Thyroid gland (tissue), 4 donors: ENCODE measurements around the gene RTN4R. TPM values are rescaled to one million over a fixed set of nuclear protein-coding genes. Genes with fewer than 3 reads are reported as not detected.

Source experiments
- DNase-seq, 2 donors: peaks; one replicate each; pipeline ENCODE4 v3.0.0-alpha.2; 2019
- H3K27ac ChIP-seq, 3 donors: fragments of 200-600 bp; sonication (generic); 1 replicate in 2 of 3; 2 replicates in 1 of 3; pipeline ENCODE4 v1.5.1; 2016 to 2019; ENCODE audit warnings: mild to moderate bottlenecking in 1 of 3, moderate library complexity in 1 of 3
- H3K27me3 ChIP-seq: fragments of 200-600 bp; sonication (generic); one replicate; pipeline ENCODE4 v1.5.1; 2019
- H3K36me3 ChIP-seq, 2 donors: fragments of 200-600 bp; sonication (generic); one replicate each; pipeline ENCODE4 v1.5.1; 2016 to 2019
- H3K4me1 ChIP-seq, 2 donors: fragments of 200-600 bp; sonication (generic); one replicate each; pipeline ENCODE4 v1.5.1; 2017 to 2019
- H3K4me3 ChIP-seq, 3 donors: fragments of 200-600 bp; sonication (generic); replicated peaks in 1 of 3; 1 replicate in 2 of 3; 2 replicates in 1 of 3; pipeline ENCODE4 v1.5.1; 2016; ENCODE audit warnings: mild to moderate bottlenecking in 1 of 3
- H3K9me3 ChIP-seq: fragments of 200-600 bp; sonication (generic); one replicate; pipeline ENCODE4 v1.5.1; 2017
- POLR2A ChIP-seq, 2 donors: fragments of 450-650 bp; IDR thresholded peaks; one replicate each; pipeline ENCODE4 v1.6.1; 2017; ENCODE audit warnings: antibody characterized with exemption in 2 of 2, mild to moderate bottlenecking in 2 of 2, moderate library complexity in 1 of 2
- WGBS, 2 donors: methylation state at CpG; one replicate each; pipeline ENCODE4 v1.1.5; 2017; 5-methylcytosine and 5-hydroxymethylcytosine counted together
- intact Hi-C: fragments of 100-400 bp; cut with DNase I; formaldehyde crosslinking; loops from one replicate; pipeline ENCODE4 v1.15.1; 2023
- microRNA counts, 2 donors: library from miRNA; unstranded; fragments of <30 nt; microRNA quantifications; one replicate each; lab custom pipeline; 2016 to 2017
- microRNA-seq: library from miRNA; unstranded; fragments of <30 nt; microRNA quantifications from one replicate; pipeline ENCODE4, GENCODE V29; 2016
- small RNA-seq: library from RNA; depleted of rRNA; stranded (forward); fragments of <200 nt; gene quantifications from one replicate; pipeline ENCODE3, GENCODE V24; 2016
- total RNA-seq, 4 donors: library from RNA; depleted of rRNA; stranded (reverse); fragments of >200 nt; gene quantifications; one replicate each; pipeline ENCODE4 v1.2.3, GENCODE V29; 2016
- TF ChIP-seq, protein P1 (sequence below), 6 experiments: fragments of 200-600 bp in 3 of 6; fragments of 450-650 bp in 3 of 6; sonication (generic) in 3 of 6; IDR thresholded peaks; one replicate each; pipeline ENCODE4 v1.5.1; 2016 to 2019; ENCODE audit warnings: antibody characterized with exemption in 6 of 6, mild to moderate bottlenecking in 2 of 6, inconsistent platforms in 1 of 6, moderate library complexity in 1 of 6

The RTN4R gene
- total RNA-seq, 4 donors from 2014 or later: 4.0 to 8.6 (median 5.9) TPM

DNA sequence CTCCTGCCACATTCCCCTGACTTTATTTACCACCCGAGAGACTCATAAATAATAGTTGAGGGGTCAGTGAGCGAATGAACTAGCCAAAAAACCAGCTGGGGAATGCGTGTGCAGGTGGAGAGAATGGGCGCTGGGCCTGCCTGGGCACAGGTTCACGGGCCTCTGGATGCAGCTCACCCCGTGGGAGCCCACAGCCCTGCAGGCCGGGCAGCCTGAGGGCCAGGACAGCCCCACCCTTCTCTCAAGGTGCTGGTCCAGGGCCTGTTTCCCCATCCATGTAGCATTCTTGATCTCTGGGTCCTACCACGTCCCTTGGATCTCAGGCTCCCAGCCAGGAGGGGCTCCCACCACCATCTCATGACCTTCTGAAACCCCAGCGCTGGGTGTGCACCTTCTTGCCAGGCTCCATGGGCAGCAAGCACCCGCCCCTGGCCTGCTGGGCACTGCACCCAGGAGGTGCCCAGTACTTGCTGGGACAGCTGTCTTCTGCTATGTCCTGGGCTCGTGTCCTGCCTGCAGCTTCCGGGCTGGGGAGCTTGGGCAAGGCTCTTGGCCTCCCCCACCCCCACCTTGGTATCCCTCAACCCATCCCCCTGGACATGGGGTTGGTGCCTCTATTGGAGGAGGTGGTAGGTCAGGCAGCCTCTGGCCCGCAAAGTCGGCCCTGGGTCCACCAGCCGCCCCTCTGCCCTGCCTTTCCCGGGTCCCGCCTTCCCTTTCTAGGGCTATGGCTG is 74.2 kb downstream of the RTN4R start:
- 91 to 94% methylated on average over 10 to 15 of the region's 17 CpGs for WGBS, 2 donors
- DNase-seq: no peak
- no peaks in the 10 kb centered on the region for H3K9me3 ChIP-seq
- no peak overlapping the region for H3K27ac ChIP-seq
- no peak for TF ChIP-seq POLR2A (IDR thresholded peaks at IDR 0.05)
- TF ChIP-seq, protein P1, sequence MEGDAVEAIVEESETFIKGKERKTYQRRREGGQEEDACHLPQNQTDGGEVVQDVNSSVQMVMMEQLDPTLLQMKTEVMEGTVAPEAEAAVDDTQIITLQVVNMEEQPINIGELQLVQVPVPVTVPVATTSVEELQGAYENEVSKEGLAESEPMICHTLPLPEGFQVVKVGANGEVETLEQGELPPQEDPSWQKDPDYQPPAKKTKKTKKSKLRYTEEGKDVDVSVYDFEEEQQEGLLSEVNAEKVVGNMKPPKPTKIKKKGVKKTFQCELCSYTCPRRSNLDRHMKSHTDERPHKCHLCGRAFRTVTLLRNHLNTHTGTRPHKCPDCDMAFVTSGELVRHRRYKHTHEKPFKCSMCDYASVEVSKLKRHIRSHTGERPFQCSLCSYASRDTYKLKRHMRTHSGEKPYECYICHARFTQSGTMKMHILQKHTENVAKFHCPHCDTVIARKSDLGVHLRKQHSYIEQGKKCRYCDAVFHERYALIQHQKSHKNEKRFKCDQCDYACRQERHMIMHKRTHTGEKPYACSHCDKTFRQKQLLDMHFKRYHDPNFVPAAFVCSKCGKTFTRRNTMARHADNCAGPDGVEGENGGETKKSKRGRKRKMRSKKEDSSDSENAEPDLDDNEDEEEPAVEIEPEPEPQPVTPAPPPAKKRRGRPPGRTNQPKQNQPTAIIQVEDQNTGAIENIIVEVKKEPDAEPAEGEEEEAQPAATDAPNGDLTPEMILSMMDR (IDR thresholded peaks at IDR 0.05): no peak
- no peaks in the 10 kb centered on the region for H3K36me3 ChIP-seq
- H3K4me3 ChIP-seq: no peak overlapping the region
- no peaks in the 10 kb centered on the region for H3K4me1 ChIP-seq
- H3K27me3 ChIP-seq: no peaks in the 10 kb centered on the region
- intact Hi-C loops: no loop called here

DNA sequence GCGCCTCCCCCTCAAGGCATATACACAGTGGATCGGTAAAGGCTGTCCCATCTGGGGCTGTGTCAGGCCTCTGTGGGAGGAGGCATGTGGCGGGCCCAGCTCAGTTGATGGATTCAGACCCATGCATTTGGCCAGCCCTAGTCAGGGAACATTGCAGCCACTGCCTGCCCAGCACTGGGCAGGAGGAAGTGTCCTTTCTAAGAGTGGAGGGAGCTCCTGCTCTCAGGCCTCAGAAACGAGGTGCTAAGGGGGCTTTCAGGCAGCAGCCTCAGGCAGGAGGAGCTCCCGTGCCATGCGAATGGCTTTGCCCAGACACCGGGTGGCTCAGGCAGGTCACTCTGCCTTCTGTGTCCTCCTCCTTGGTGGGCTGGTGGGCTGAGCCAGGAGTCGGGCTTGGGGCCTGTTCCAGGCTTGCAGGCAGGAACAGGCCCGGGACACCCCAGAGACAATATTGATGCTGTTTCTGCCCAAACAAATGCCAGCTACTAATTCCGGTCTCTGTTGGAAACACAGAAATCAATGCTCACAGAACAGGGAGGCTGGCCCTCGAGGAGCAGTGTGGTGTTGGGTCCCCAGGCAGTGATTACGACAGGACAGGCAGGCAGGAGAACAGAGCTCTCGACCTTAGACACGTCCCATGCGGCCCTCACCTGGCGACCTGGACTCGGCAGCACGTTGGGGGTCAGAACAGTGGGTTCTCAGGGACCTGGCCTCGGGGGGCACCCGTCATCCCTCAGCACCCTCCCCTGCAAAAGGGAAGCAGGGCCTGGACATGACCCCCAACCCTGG is 75.0 kb downstream of the RTN4R start:
- no peaks in the 10 kb centered on the region for H3K27me3 ChIP-seq
- 72 to 81% methylated on average over 15 to 16 of the region's 20 CpGs for WGBS, 2 donors
- no peak overlapping the region for H3K27ac ChIP-seq
- no peak for DNase-seq
- intact Hi-C loops: no loop called here
- no peaks in the 10 kb centered on the region for H3K4me1 ChIP-seq
- TF ChIP-seq, protein P1 (IDR thresholded peaks at IDR 0.05): no peak
- no peak for TF ChIP-seq POLR2A (IDR thresholded peaks at IDR 0.05)
- no peaks in the 10 kb centered on the region for H3K9me3 ChIP-seq
- H3K4me3 ChIP-seq: no peak overlapping the region
- no peaks in the 10 kb centered on the region for H3K36me3 ChIP-seq

DNA sequence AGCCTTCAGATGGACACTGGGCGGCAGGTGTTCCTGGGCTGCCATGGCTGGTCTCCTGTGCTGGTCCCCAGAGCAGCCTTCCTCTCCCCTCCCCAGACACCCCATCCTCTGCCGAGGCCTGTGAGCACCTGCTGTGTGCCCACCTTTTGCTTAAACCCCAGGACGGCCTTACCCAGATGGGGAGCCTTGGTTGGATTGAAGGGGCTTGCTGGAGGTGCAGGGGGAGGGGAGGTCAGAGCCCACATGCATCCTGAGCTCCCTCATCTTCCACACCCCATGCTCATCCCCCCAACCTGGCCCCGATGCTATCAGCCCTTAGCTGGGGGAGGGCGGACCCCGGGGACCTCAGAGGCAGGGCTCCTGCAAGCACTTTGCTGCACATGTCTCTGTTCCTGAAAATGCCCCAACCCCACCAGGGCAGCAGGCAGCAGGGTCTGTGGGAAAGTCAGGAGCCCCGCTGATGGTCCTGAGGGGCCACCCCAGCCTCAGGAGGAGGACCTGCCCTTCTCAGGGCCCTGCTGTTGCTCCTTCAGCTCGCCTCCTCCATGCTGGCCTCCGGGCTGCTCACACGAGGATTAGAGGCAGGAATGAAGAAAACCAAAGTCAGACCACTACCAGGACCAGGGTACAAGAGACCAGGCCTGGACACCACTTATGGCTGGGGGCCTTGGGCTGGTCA is 75.7 kb downstream of the RTN4R start:
- no peak overlapping the region for H3K27ac ChIP-seq
- 60 to 88% methylated on average over 2 to 4 of the region's 10 CpGs for WGBS, 2 donors
- H3K4me3 ChIP-seq: no peak overlapping the region
- H3K27me3 ChIP-seq: no peaks in the 10 kb centered on the region
- no peaks in the 10 kb centered on the region for H3K36me3 ChIP-seq
- no peaks in the 10 kb centered on the region for H3K4me1 ChIP-seq
- TF ChIP-seq, protein P1 (IDR thresholded peaks at IDR 0.05): no peak
- no peak for TF ChIP-seq POLR2A (IDR thresholded peaks at IDR 0.05)
- intact Hi-C loops: no loop called here
- H3K9me3 ChIP-seq: no peaks in the 10 kb centered on the region
- no peak for DNase-seq

DNA sequence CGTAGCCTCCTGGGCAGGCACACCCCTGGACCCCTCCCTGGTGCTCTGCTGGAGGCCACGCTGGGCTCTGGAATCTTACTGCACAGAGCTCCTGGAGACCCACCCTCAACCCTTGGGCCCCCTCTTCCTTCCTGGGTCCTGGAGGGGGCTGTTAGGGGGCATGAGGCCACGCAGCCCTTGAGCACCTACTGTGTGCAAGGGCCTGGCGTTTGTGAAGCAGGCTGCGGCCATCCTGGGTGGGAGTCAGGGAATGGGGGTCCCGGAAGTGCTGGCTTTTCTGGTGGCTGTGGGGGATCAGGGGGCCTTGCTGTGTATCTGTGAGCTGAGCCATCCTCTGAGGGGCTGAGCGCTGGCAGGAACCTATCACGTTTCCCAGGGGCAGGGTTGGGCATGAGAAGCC is 76.3 kb downstream of the RTN4R start:
- Histone ChIP-seq H3K27ac (no peak overlapping the region), H3K4me1 (no peaks in the 10 kb centered on the region), H3K36me3 (no peaks in the 10 kb centered on the region), H3K4me3 (no peak overlapping the region), H3K27me3 (no peaks in the 10 kb centered on the region), H3K9me3 (no peaks in the 10 kb centered on the region)
- 88 to 95% methylated on average over 3 to 7 of the region's 8 CpGs for whole genome bisulfite sequencing, 2 donors
- no peak for DNase-seq
- intact Hi-C loops: no loop called here
- no peak for TF ChIP-seq POLR2A (IDR thresholded peaks at IDR 0.05)
- TF ChIP-seq, protein P1 (IDR thresholded peaks at IDR 0.05): no peak

MicroRNAs within 50 kb of the gene (microRNA counts, 767-probe panel; counts per million panel counts)
- 0 counts per million in 2 donors for microRNA hsa-miR-1286 (lab: Ali Mortazavi, UCI)

Small RNAs within 50 kb of the gene (microRNA-seq; reads per million reads assigned to microRNA genes)
- not detected for gene MIR1286

Small RNAs within 50 kb of the gene (small RNA-seq; reads per million reads assigned to genes)
- not detected for gene MIR1286

Other genes starting within 250 kb of the RTN4R start
- gene TANGO2, start 247.2 kb downstream of the RTN4R start, total RNA-seq: 10 to 100 TPM; 50.3 to 82.7 (median 65.2) TPM
- gene DGCR8, start 188.1 kb downstream of the RTN4R start, total RNA-seq: 10 to 100 TPM; 28.9 to 48.8 (median 31.5) TPM
- 100 to 1,000 TPM; 125 to 232 (median 173) TPM for gene RANBP1, start 152.2 kb downstream of the RTN4R start, total RNA-seq
- gene TRMT2A, start 151.1 kb downstream of the RTN4R start, total RNA-seq: 10 to 100 TPM; 36.9 to 65.5 (median 53.3) TPM
- gene ZDHHC8, start 136.5 kb downstream of the RTN4R start, total RNA-seq: 10 to 100 TPM; 13.4 to 22.4 (median 18.9) TPM
- gene CCDC188, start 117.3 kb downstream of the RTN4R start, total RNA-seq: 1 to 10 TPM in 1 of 4 donors, under 1 TPM in 1, not detected in 2; 0.39 to 2.1 TPM
- gene DGCR6L, start 51.7 kb upstream of the RTN4R start, total RNA-seq: 100 to 1,000 TPM in 2 of 4 donors, 10 to 100 TPM in 2; 62.5 to 123 (median 90.8) TPM
- gene ZNF74, start 125.8 kb upstream of the RTN4R start, total RNA-seq: 10 to 100 TPM in 3 of 4 donors, 1 to 10 TPM in 1; 9.8 to 15.0 (median 12.0) TPM
- 10 to 100 TPM; 14.4 to 23.1 (median 20.4) TPM for gene SCARF2, start 169.5 kb upstream of the RTN4R start, total RNA-seq
- gene KLHL22, start 227.5 kb upstream of the RTN4R start, total RNA-seq: 10 to 100 TPM; 38.0 to 76.9 (median 61.0) TPM
- 10 to 100 TPM; 33.6 to 65.1 (median 36.1) TPM for gene MED15, start 239.3 kb upstream of the RTN4R start, total RNA-seq